SK-N-MC (cell line): ENCODE measurements around the gene PEAK3.

Source experiments
- EZH2 ChIP-seq: fragments of 200-600 bp; sonication (generic); IDR thresholded peaks from one replicate; pipeline ENCODE4 v1.6.1; 2017; ENCODE audit warnings: antibody characterized with exemption
- POLR2AphosphoS5 ChIP-seq: IDR thresholded peaks from 2 replicates; pipeline ENCODE4 v1.6.1; 2012; ENCODE audit warnings: mild to moderate bottlenecking, low read depth, low read length, borderline replicate concordance

GRCh38 chr19:2309734-2310362 is 27.9 kb upstream of the PEAK3 start:
- TF ChIP-seq POLR2AphosphoS5 (no peak), EZH2 (no peak)
